Omental fat pad (tissue), 4 donors: ENCODE data around the gene WIPF3. TPM values are rescaled to one million over a fixed set of nuclear protein-coding genes. Genes with fewer than 3 reads are reported as not detected.

ENCODE experiments used
- ATAC-seq: fragments of 150-250 bp; one replicate; pipeline ENCODE4 v1.9.1; 2016; ENCODE audit warnings: mild to moderate bottlenecking, moderate library complexity; ENCODE audit not compliant: low FRiP score
- DNase-seq: peaks from one replicate; pipeline ENCODE4 v3.0.0-alpha.2; 2019; ENCODE audit warnings: low spot score
- total RNA-seq, 4 donors: library from RNA; depleted of rRNA; stranded (reverse); fragments of >200 nt; gene quantifications; one replicate each; pipeline ENCODE4 v1.1.0, GENCODE V29; 2016
- TF ChIP-seq, protein P1 (sequence below), 3 donors: fragments of 450-650 bp; IDR thresholded peaks; one replicate each; pipeline ENCODE4 v1.5.1; 2016 to 2017; ENCODE audit warnings: antibody characterized with exemption in 3 of 3, mild to moderate bottlenecking in 3 of 3, moderate library complexity in 2 of 3

Gene WIPF3
- total RNA-seq, 4 donors from 2014 or later: 0.19 to 1.6 (median 0.37) TPM

DNA sequence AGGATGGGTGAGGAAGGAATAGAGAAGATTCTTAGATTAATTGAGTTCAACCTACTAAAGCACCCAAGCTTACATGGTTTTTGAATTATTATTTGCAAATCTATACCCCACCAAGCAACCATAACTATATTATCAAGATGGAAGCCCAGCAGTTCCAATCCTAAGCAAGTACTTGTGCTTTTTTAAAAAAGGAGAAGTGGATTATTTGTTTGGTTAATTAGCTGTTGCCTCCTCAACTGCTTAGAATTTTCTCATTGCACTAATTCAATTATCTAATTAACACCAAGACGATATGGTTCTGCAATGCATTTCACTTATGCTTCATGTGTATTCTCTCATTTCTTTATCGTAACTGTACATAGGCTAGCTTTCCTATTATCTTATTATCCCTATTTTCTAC lies 27.3 kb upstream of the WIPF3 start:
- no peak for ATAC-seq
- TF ChIP-seq, protein P1, sequence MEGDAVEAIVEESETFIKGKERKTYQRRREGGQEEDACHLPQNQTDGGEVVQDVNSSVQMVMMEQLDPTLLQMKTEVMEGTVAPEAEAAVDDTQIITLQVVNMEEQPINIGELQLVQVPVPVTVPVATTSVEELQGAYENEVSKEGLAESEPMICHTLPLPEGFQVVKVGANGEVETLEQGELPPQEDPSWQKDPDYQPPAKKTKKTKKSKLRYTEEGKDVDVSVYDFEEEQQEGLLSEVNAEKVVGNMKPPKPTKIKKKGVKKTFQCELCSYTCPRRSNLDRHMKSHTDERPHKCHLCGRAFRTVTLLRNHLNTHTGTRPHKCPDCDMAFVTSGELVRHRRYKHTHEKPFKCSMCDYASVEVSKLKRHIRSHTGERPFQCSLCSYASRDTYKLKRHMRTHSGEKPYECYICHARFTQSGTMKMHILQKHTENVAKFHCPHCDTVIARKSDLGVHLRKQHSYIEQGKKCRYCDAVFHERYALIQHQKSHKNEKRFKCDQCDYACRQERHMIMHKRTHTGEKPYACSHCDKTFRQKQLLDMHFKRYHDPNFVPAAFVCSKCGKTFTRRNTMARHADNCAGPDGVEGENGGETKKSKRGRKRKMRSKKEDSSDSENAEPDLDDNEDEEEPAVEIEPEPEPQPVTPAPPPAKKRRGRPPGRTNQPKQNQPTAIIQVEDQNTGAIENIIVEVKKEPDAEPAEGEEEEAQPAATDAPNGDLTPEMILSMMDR (IDR thresholded peaks at IDR 0.05): no peak

DNA sequence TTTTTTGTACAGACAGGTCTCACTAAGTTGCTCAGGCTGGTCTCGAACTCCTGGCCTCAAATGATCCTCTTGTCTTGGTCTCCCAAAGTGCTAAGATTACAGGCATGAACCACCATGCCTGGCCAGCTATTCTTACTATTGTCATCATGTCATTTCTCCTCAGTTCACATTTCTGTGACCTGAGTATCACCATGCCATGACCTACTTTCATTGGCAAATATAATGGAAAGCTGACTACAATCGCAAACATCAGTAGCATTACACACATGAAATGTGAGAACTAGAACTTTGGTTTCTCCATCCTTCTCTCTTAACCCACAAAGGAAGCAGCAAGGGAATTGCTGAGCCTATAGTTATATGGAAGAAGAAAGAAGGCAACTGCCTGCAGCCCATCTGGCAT lies 26.0 kb upstream of the WIPF3 start:
- ATAC-seq (no peak), DNase-seq (no peak)
- TF ChIP-seq, protein P1 (IDR thresholded peaks at IDR 0.05): no peak

More for the DNA sequence above, 27.3 kb upstream of the WIPF3 start:
- no peak for DNase-seq

- TF ChIP-seq, protein P1 (IDR thresholded peaks at IDR 0.05): no peak
- ATAC-seq: no peak
- no peak for DNase-seq
Observed at GRCh38 chr7:29783671-29784070, 22.6 kb upstream of the WIPF3 start.

- TF ChIP-seq, protein P1 (IDR thresholded peaks at IDR 0.05): no peak
- DNase-seq: no peak
- no peak for ATAC-seq
Observed at GRCh38 chr7:29793507-29793906, 12.8 kb upstream of the WIPF3 start.

- ATAC-seq (no peak), DNase-seq (no peak)
- TF ChIP-seq, protein P1 (IDR thresholded peaks at IDR 0.05): no peak
Observed at GRCh38 chr7:29794959-29795629, 11.2 kb upstream of the WIPF3 start.

- TF ChIP-seq, protein P1 (IDR thresholded peaks at IDR 0.05): no peak
- DNase-seq (no peak), ATAC-seq (no peak)
Observed at GRCh38 chr7:29795696-29796580, 10.4 kb upstream of the WIPF3 start.
